Astrocyte of the spinal cord (primary cell): Measurements from ENCODE around the gene CPA2.

Experiments
- DNase-seq: peaks from one replicate; pipeline ENCODE4 v3.0.0; 2011; ENCODE audit warnings: low read depth, low spot score
- H3K4me3 ChIP-seq: 2 replicates; pipeline ENCODE4 v1.5.1; 2011; ENCODE audit warnings: low read depth, mild to moderate bottlenecking, low read length, moderate library complexity
- in situ Hi-C: cut with HindIII; loops from 2 replicates; pipeline ENCODE4 v1.10.0; 2017; ENCODE audit warnings: low sequenced_read_pairs
- TF ChIP-seq, protein P1 (sequence below): IDR thresholded peaks from 2 replicates; pipeline ENCODE4 v1.5.1; 2012; ENCODE audit warnings: low read depth, mild to moderate bottlenecking, low read length, inconsistent platforms

Gene CPA2

DNA sequence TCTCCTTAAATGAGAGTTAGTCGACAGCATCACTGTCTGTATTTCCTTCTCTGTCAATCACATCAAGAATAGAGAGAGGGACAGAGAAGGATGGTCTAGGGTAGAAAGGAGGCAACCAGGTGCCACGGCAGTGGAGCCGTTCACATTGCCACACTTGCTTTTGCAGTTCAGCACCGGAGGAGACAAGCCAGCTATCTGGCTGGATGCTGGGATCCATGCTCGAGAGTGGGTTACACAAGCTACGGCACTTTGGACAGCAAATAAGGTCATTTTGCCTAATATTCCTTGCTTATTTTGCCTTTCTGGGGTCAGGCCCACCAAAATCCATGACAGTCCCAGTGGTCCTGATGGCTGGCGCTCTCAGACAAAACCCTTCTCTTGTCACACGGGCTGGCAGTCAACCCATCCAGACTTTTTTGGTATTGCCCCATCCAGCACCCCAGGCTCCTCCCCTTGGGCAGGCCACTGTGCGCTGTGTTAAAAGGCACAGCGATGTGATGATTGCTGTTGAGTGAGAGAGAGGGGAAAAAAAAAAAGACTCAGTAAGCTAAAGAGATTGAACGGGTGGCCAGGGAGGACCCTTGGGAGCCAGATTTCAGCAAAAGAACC, 8.4 kb downstream of the CPA2 start:
- in situ Hi-C loops = no loop called here
- no peak for DNase-seq
- H3K4me3 ChIP-seq = no peak overlapping the region
- TF ChIP-seq, protein P1, sequence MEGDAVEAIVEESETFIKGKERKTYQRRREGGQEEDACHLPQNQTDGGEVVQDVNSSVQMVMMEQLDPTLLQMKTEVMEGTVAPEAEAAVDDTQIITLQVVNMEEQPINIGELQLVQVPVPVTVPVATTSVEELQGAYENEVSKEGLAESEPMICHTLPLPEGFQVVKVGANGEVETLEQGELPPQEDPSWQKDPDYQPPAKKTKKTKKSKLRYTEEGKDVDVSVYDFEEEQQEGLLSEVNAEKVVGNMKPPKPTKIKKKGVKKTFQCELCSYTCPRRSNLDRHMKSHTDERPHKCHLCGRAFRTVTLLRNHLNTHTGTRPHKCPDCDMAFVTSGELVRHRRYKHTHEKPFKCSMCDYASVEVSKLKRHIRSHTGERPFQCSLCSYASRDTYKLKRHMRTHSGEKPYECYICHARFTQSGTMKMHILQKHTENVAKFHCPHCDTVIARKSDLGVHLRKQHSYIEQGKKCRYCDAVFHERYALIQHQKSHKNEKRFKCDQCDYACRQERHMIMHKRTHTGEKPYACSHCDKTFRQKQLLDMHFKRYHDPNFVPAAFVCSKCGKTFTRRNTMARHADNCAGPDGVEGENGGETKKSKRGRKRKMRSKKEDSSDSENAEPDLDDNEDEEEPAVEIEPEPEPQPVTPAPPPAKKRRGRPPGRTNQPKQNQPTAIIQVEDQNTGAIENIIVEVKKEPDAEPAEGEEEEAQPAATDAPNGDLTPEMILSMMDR = no peak

DNA sequence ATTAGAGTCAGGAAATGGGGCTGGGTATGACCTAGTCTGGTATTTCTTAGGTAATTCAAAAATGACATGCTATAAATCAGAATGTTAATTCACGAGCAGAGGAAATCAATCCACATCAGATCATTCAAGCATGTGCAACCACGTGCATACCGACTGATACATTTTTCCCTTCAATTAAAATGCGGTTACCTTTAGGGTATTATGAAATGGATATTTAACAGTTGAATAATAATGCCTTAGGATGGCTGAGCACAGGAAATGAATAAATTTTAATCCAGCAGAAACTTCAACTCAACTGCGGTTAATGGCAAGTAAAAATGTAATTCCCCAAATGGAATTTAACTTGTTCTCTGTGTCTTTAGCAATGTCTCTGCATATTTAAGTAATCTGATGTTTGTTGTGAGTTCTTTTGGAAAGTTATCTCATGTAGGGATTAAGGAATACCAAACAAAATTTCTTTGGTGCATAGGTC, 9.2 kb downstream of the CPA2 start:
- TF ChIP-seq, protein P1 = no peak
- in situ Hi-C loops = no loop called here
- DNase-seq = no peak
- H3K4me3 ChIP-seq = no peak overlapping the region

DNA sequence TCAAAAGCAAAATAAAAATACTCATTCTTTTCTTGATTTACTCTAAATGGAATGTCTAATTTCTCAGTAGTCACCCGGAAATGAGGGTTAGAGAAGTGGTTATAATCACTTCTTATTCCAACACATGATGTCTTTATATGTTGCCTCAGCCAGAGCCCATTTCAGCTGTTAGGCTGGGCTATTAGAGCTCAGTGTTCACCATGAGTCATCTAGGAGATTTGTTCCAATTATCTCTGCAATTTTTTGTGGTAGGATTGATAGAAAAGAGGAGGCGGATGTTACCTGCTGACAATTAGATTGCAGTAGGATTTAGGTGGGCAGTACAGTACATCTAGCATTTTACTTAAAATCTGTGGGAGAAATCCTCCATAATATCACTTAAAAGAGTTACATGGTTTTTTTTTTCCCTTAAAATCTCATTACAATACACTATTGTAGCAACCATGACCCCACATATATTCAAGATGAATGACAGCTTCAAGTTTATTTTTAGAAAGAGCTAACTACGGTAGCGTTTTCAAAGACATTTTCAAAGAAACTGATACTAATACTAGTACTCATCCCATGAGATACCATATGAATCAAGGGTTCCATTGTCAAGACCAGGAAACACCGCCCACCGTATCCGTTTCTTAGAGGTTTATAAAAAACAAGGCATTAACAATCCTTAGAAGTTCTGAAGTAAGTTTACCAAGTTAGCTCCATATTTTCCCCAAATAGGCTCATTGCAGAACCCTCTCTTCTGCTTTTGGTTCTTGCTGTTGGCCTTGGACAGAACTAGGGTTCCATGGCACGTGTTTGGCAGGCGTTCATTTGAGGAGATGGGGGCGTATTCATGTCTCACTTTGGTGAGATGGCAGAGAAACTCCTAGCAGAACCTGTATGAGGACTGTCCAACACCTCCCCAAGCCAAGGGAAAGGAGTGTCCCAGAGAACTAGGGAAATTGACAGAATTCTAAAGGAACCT, 10.4 kb downstream of the CPA2 start:
- peak; percentile 79 for DNase-seq
- H3K4me3 ChIP-seq = no peak overlapping the region

DNA sequence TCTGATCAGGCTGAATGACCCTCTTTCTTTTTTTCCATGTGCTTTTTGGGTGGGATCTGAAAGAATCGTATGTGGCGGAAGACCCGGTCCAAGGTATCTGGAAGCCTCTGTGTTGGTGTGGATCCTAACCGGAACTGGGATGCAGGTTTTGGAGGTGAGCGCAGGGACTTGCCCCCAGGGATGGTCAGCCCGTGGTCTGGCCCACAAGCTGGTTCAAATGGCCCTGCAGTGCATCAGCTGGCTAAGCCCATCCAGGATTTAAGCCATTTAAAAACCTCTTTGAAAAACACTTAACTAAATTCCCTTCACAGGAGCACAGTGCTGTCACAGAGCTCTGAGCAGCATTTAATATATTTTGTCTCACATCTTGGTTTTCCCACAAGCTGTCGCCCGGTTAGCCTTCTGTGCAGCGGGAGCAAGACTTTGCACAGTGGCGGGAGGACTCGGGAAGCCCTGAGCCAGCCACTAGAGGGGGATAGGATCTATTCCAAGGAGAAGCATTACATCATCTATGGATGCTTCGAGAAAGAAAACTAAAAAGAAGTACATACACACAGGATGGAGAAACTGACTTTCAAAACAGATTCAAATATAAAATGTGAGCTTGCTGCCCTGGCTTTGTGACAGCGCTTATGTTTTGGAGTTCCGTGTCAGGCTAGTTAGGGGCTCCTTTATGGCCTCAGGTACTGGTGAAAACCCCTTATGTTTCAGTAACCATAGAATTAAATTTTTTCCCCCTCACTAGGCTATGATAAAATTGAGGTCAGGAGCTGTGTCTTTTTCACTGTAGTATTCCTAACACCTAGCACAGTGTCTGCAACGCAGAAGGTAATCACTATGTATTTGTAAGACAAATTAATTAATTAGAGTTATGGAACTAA, 11.3 kb downstream of the CPA2 start:
- TF ChIP-seq, protein P1 = peak; percentile 67
- DNase-seq = peak; percentile 77
- H3K4me3 ChIP-seq = no peak overlapping the region
- in situ Hi-C loops = no loop called here

More for the DNA sequence above, 10.4 kb downstream of the CPA2 start:
- TF ChIP-seq, protein P1 = no peak
- in situ Hi-C loops = no loop called here

DNA sequence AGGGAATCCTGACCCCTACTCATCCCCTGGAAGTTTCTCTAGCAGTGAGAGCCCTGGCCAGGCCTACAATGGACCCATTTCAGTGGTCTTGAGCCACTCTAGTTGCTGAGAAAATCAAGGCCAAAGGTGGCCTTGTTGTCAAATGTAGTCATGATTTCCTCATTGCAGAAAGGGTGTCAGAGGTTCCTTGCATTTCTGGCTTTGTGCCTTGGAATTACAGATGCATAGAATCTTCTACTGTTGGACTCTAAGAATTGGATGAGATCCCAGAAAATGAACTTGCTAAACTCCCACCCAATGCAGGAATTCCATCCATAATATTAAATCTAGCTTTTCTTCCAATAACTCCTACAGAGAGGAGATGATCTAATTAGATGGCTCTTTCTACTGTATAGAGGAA, 12.2 kb downstream of the CPA2 start:
- in situ Hi-C loops = no loop called here
- DNase-seq = peak; percentile 82
- TF ChIP-seq, protein P1 = no peak
- no peak overlapping the region for H3K4me3 ChIP-seq

DNA sequence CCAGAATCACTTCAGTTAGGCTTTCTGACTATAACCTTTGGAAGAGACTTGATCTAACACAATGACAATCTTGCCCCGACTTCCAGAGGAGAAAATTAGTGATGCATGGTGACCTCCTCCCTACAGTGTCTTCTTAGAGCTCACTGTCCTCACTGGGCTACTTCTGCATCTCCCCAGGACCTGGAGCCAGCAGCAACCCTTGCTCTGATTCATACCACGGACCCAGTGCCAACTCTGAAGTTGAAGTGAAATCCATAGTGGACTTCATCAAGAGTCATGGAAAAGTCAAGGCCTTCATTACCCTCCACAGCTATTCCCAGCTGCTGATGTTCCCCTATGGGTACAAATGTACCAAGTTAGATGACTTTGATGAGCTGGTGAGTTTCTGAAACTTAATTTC, 12.6 kb downstream of the CPA2 start:
- TF ChIP-seq, protein P1 = no peak
- in situ Hi-C loops = no loop called here
- no peak overlapping the region for H3K4me3 ChIP-seq
- DNase-seq = no peak
